GM19397 (cell line): ENCODE measurements around the gene PARD3B.
"Not testable (repeated sequence)": the region's sequence is repeated elsewhere in the genome, so short reads cannot be mapped to it uniquely, and the experiment has no call there.

Experiments
- ATAC-seq: cut with Tn5 transposase; IDR thresholded peaks from one replicate; pipeline ENCODE4 v1.9.1; 2021; ENCODE audit warnings: mild to moderate bottlenecking, moderate library complexity; ENCODE audit not compliant: unreplicated experiment

PARD3B gene

DNA sequence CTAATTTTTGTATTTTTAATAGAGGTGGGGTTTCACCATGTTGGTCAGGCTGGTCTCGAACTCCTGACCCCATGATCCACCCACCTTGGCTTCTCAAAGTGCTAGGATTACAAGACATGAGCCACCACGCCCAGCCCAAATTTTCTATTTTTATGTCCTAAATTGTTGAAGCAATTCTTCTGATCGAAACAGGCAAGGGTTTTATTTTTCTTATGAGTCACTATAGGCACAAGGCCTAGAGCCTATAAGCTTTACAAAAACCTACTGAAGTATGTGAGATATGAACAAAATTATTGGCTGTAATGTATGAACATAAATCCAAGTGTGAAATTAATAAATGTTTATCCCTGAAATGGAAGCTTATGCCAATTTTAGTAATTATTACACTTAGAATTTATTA, 672.8 kb downstream of the PARD3B start:
- ATAC-seq, result no peak

DNA sequence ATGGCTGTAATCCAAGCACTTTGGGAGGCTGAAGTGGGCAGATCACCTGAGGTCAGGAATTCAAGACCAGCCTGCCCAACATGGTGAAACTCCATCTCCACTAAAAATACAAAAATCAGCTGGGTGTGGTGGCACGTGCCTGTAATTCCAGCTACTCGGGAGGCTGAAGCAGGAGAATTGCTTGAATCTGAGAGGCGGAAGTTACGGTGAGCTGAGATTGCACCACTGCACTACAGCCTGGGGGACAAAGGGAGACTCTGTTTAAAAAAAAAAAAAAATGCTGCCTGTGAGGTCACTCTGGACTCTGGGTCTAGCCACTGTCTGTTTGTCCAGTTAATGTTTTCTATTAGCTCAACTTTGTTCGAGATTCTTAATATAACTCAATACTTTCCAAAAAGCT, 673.5 kb downstream of the PARD3B start:
- not testable (repeated sequence) for ATAC-seq

DNA sequence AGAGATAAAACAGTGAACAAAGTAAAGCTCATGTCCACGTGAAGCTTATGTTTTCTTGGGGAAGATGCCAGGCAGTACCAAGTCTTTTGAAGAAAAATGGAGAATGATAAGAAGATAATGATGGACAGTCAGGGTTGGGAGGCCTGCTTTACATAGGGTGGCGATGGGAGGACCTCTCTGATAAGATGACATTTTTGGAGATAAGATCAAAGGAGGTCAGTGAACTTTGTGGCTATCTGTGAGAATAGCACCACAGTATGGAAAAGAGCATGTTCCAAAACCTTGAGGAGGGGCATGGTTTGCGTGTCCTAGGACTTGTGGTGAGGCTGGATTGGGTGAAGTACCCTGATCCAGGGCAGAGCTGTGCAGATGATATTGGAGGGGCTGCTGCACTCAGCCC, 675.3 kb downstream of the PARD3B start:
- no peak for ATAC-seq

DNA sequence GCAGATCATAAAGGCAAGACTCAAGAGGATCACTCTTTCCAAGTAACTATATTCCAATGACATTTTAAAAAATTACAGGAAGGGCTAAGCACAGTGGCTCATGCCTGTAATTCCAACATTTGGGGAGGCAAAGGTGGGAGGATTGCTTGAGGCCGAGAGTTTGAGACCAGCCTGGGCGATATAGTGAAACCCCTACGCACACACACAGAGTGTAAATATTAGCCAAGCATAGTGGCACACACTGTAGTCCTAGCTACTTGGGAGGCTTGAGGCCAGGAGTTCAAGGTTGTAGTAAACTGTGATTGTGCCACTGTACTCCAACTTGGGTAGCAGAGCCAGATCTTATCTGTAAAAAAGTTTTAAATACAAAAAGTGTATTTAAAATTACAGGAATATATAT, 686.8 kb downstream of the PARD3B start:
- no peak for ATAC-seq

DNA sequence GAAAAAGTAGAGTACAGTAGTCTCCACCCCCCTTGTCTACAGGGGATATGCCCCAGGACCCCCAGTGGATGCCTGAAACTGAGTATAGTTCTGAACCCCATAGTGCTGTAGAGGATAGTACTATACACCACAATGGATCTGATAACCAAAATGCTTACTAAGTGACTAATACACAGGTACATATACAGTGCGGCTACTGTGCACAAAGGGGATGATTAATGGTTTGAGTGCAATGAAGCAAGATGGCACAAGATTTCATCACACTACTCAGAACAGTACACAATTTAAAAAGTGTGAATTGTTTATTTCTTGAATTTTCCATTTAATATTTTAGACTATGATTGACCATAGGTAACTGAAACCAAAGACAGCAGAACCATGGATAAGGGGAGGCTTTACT, 690.2 kb downstream of the PARD3B start:
- no peak for ATAC-seq

DNA sequence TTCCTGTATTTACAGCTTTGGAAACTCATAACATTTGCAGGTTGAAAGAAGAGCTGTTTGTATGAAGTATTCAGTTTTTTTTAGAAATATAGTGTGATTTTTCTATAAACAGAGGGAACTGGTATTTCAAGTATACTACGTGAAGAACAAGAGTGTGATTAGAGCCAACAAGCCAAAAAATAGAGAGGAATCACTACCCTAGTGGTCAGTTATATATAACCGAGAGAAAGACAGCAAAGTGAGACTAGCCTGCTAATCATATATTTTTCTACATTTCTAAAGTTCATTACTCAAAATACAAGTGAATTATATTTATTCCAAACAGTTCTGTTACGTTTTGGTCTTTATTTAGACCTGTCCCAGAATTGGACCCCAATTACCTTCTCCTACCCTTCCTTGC, 692.2 kb downstream of the PARD3B start:
- no peak for ATAC-seq

DNA sequence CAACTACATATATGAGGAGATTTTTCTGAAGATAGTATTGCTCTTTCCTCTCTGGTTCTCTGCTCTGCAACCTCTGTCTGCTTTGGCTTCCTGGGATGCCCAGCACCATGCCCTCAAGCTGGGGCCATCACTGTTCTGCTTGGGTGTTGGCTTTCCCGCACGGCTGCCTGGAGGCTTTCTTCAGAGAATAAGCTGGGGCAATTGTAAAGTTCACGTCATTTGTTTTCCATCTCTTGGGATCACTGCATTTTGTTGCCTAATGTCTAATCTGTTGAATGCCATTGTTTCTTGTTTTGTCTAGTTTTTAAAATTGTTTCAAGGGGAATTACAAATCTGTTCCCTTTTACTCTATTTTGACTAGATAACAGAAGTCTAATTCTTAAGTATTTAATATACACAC, 699.7 kb downstream of the PARD3B start:
- ATAC-seq, result no peak

DNA sequence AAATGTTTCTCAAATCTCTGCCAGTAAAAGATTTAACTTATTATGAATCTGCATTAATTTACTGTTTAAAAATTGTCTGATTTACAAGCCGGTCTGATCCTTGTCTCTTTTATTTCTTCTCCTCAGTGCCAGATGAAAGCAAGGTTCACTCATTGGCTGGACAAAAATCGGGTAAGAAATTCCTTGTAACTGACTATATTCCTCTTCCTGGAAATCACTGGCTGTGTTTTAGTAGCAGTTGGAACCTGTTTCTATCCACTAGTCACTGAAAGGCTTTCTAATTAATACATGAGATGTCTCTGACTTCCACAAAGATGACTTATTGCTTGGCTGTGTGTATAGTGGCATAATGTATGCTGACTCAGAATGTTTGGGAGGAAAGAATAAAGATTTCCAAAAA, 700.4 kb downstream of the PARD3B start:
- ATAC-seq, result no peak

DNA sequence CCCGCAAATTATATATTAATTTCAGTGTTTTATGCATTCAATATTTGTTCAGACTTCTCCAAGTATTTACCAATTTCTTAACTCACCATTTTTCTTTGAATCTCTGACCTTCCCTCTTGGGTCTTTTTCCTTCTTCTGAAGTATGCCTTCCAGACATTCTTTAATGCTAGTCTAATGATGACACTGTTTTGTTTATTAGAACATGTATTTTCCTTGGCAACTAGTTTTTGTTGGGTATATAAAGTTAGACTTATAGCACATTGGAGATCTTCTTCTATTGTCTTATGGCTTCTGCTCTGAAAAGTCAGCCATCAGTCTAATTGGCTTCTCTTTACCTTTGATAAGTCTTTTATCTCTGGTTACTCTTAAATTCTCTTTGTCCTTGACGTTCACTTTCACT, 713.8 kb downstream of the PARD3B start:
- no peak for ATAC-seq

DNA sequence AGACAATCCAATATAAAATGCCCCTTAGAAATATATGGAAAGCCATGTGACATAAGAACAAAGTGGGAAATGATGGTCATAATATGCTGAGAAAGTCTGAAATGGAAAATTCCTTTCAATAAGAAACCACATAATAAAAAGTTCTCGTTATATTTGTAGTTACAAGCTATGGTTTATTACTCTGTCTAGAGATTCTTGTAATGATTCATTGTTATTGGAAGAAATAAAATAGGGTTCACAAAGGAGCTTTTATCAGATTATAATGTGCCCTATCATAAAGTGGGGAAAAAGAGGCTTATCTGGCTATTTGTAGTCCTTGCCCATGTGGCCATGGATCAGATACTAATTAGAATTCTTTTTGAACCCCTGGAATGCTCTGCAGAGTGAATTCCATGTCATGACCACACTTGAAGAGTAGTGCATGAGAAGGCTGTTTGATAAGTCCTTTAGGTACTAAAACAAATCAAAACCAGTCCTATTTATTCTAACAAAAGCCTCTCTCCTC, 716.3 kb downstream of the PARD3B start:
- no peak for ATAC-seq

DNA sequence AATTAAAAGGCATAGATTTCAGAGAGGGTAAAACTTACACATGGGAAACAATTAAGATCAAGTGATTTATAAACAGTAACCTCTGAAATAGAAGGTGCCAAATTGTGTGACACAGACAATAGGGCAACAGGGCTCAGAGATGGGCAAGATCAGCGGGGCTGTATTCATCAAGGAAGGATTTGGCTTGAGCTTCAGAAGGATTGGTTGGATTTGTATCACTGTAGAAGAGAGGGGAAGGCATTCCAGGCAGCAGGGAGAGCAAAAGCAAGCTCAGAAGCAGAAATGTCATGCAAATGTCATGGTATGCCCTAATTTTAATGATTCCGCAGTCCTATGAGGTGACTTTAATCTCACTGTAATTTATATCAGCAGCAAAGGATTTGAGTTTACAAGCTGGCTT, 722.0 kb downstream of the PARD3B start:
- ATAC-seq, result no peak

DNA sequence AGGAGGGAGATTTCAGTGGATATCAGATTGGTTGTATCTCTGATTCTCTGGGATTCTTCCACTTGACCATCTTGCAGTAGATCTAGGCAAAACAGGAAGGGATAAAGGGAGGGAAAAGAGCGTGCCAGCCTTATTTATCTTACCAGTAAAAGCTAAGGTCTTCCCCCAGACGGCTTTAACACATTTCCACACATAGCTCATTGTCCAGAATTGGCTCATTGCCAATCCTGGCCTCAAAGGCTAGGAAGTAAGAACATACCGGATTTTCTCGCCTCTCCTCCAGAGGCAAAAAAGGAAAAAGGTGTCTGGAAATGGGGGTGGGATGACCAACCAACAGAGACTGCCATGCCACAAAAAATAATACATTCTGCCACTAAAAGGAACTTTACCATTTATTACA, 725.4 kb downstream of the PARD3B start:
- no peak for ATAC-seq

DNA sequence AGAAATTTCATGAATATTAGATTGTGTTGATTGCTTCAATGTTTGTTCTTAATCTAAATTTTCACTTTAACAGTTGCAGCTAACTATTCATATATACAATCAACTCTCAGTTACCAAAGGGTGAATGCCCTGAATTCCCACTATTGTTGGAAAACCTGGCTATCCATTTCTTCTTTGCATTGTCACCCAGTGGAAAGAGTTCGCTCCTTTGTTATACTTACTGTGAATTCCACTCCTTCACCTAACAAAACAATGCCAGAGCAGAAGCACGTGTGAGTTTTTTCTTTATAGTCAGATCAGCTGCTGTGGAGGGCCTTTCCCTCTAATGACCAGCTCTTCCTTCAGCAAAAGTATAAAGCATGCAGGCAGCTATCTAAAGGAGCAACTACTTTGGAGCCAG, 727.9 kb downstream of the PARD3B start:
- ATAC-seq, result no peak

DNA sequence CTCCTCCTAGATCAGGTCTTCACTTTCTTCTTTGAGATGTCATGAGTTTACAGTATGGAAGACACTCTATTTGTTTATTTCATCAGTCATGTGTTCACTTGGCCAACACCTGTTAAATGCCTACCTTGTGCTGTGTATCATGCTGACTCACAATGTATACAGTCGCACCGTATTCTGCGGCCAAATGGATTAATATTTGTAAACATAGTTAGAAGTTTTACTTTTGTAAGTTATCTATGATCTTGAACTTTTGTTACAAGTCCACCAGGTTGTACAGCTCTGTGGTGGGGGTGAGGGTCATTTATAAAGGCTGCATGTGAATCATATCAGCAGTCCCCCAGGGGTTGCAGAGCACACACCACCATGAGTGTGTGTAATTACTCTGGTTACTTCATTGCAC, 728.4 kb downstream of the PARD3B start:
- no peak for ATAC-seq

DNA sequence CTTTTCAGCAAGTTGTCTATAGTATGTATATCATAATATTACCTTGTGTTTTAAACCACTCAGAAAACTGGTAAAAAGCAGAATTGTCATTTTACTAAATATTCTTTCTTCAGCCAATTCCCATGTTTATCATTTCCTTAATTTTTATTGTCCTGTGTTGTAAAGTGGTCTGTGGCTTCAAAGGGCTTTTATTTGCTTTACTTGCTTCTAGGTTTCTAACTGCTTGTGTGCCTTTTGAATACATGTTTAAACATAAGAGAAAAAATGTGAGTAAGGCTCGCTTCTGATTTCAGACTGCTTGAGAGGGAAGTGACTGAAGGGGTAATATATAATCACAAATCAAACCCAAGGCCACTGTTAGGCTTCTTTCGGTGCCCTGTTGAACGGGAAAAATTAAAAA, 729.5 kb downstream of the PARD3B start:
- ATAC-seq, result no peak

DNA sequence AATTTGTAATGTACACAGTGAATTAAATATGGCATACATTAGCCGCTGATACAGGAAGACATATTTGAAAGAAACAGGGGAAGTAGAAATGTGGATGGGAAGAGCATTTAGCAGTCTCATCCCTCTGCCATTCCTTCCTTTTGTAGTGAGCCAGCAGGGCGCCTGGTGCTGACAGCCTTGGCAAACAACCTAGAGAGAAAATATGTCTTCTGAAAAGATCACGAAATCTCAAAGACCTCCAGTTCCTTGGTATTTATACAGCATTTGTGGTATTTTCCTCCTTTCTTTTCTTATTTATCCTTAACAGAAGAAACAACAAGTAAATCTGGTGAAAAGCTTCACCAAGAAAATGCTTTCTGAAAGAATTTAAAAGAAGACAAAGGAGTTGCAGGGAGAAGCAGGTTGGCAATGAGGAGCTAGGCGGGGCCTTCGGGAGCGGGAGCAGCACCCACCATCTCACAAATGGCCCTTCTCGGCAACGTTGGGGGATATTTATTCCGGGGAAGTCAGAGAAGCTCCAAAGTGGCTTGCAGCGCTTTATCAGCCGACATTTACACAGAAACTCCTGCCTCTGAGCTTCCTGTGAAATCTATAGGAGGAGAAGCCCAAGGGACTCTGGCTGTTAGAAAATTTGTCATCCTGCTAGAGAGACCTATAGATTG, 731.0 kb downstream of the PARD3B start:
- no peak for ATAC-seq

DNA sequence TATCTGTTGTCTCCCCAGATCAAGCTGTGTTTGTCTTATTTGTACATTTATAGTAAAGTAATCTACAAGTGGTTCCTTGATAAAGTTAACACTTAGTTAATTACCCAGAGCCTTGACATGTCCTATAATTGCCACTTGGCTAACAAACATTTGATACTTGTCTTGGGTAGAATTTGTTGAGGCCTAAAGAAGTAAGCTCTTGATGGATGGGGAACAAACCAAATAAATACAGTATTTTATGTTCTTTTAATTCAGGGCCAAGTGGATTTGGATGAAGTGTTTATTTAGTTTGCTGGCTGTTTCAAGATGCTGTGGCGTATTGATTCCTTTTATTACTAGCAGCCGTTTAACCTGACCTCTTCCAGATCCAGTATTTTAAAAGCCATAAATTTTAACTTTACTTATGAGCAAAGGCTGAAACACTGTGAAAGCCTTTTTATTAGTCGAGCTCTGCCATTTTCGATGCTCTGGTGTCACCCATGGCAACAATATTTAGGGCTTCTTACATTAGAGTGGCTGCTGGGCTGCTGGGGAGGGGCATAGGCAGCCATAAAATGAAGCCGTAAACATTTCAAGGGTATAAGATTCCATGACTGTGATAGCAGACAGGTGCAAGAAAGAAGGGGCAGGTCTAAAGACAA, 735.4 kb downstream of the PARD3B start:
- ATAC-seq, result no peak

DNA sequence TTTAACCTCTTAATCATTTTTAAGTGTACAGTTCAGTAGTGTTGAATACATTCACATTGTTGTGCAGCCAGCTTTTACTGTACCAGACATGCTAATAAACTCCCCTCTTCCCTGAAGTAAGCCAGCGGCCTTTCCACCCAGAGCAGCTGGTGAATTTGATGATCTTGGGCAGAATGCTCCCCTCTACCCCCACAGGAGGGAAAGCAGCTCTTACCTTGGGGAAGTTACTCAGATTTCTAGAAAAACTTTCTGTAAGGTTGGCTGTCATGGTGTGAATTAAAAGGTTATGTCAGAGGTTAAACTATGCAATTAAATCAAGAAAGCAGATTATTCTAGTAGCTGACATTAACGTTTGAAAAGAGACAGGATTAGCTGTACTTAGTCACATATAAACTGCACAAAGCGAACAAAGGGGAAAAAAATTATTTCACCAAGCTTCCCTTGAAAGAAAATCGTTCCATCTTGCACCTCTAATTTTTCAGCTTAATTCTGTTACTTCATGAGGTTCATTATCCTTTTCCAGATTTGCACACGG, 738.5 kb downstream of the PARD3B start:
- no peak for ATAC-seq

DNA sequence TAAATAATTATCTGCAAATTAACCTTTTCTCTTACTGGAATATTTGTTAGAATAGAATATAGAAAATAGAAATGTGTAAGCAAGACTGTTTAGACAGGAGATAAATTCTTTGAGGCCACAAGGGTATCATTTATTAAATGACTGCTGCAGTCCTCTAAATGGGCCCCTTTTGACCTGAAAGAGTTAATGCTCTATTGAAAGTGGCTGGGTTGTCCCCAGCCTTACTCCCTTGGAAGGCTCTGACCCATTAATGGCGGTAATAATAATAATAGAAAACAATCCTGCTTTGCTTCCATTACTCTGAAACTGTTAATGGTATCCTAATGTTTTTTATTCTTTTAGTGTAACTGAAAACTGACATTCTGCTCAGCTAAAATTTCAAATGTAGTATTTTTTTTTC, 739.1 kb downstream of the PARD3B start:
- no peak for ATAC-seq

DNA sequence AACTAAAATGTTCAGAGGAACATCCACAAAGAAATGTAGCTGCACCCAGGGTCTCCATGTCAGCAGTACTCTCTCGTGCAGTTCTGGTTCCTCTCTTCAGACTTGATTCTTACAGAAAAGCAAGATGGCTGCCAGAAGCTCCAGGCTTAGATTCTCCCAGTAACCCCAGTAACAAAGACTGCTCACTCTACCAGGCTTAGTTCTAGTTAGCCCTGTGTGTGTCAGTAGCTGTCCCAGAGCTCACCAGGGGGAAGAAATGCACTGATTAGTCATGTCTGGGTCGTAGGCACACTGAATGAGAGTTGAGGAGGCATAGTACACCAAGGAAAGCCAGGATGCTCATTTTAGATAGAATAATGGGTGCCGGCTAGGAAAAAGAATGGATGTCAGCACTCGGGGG, 742.0 kb downstream of the PARD3B start:
- ATAC-seq, result no peak

DNA sequence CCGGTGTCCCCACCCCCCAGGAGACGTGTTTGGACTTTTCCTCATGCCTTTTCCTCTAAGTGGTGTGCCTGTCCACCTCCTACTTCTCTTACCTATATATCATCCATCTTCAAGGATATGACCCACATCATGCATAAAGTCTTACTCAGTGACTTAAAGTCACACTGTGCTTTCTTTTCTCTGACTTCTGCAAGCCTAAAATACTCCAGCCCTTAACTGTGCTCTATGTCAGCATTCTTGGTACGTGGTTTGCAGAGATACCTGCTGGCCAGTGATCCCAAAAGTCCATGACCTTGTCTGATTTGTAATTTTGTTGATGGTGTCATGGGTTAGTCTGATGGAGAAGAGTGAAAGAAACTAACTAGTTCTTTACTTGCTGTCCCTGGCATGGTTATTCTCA, 743.4 kb downstream of the PARD3B start:
- ATAC-seq, result no peak

DNA sequence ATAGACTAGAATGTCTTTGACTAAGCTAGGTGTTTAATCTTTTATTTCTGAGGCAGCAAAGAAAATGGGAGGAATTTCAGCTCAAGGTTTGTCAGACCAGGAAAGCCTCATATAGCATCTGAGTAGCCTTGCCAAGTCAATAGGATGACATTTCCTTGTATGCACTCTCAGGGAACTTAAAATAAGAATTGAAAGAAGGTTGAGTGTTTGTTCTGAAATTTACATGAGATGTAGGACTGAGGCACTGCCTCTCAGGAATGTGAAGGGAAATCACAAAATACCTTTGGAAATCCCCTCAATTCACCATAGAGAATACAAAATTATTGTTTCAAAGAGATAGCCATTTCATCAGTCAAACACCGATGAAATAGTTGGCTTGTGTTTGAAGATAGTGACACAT, 745.0 kb downstream of the PARD3B start:
- no peak for ATAC-seq
